ENCODE results near the gene RUNX2.
"Not testable (repeated sequence)": the region's sequence is repeated elsewhere in the genome, so short reads cannot be mapped to it uniquely, and the experiment has no call there.

Gene RUNX2

GRCh38 chr6:45543298-45544235, 215.4 kb downstream of the RUNX2 start:
- Histone ChIP-seq H3K36me3 (ENCODE audit: insufficient read depth, low read length) (no peaks in the 10 kb centered on the region), H3K4me1 (ENCODE audit: insufficient read depth, low read length) (peaks cover 4% of the 10 kb centered on the region), H3K9ac (ENCODE audit: low read depth, low read length) (no peak overlapping the region)

GRCh38 chr6:45545416-45545815, 217.3 kb downstream of the RUNX2 start:
- Histone ChIP-seq H3K9ac (ENCODE audit: low read depth, low read length) (no peak overlapping the region), H3K36me3 (ENCODE audit: insufficient read depth, low read length) (no peaks in the 10 kb centered on the region), H3K4me1 (ENCODE audit: insufficient read depth, low read length) (no peaks in the 10 kb centered on the region), H3K9me3 (ENCODE audit: control insufficient read depth, insufficient read depth, low read length) (no peaks in the 10 kb centered on the region)

More at GRCh38 chr6:45543298-45544235, 215.4 kb downstream of the RUNX2 start:
- H3K9me3 ChIP-seq (ENCODE audit: control insufficient read depth, insufficient read depth, low read length): no peaks in the 10 kb centered on the region

DNA sequence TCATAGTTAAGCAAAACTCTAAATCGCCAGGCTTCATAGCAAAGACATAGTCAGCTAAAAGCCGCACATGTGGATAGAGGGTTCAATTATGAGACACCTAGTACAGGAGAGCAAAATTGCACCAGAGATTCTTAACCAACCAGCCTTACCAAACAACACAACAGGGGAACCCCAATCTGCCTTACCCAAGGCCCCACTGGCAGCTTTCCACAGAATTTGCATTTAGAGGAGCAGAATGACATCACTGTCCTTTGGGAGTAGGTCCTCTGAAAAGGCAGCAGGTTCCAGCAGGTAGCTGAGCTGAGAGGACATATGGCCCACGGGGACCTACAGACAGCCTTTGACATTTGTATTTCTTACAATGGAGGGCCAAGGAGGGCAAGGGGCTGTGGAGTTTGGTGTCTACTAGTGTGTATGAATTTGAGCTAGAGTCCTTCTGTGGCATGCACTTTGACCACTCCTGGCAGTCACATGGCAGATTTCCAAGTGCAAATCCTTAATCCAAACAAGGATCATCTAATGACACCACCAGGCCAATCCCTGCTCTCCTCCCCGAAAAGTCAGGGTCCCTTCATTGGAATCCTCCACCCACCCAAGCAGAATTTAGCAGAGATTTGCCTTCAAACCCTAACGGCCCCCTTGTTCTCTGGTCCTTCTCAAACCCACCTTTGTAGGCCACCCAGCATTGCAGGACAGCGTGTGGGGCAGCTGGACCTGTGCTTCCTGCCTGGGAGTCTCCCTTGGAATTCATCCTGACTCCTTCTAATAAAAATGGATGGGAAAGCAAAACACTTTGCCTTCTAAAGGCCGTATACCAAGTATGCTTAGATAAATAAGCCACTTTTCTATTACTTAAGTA, 220.8 kb downstream of the RUNX2 start:
- Histone ChIP-seq H3K9me3 (ENCODE audit: control insufficient read depth, insufficient read depth, low read length) (no peaks in the 10 kb centered on the region), H3K9ac (ENCODE audit: low read depth, low read length) (no peak overlapping the region), H3K36me3 (ENCODE audit: insufficient read depth, low read length) (no peaks in the 10 kb centered on the region), H3K4me1 (ENCODE audit: insufficient read depth, low read length) (no peaks in the 10 kb centered on the region)

DNA sequence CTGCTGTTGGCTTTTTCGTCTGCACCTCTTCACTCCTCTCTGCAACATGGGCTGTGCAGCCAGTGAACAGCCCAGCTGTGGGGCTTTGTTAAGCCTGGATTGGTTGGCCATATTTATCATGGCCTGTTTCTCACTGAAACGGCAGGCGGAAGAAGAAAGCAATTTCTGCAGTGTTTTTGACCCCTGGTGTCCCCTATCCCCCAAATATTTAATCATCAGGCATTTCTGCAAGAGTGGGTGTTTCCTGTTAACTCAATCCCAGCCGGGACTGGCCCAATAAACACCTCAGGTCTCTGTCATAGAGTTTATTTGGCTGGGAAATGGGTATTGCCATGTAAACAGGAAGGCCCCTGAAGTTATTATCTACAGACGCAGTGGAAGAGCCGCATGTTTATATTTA, 224.4 kb downstream of the RUNX2 start:
- no peaks in the 10 kb centered on the region for H3K36me3 ChIP-seq (ENCODE audit: insufficient read depth, low read length)
- H3K4me1 ChIP-seq (ENCODE audit: insufficient read depth, low read length): no peaks in the 10 kb centered on the region
- H3K9me3 ChIP-seq (ENCODE audit: control insufficient read depth, insufficient read depth, low read length): no peaks in the 10 kb centered on the region
- H3K9ac ChIP-seq (ENCODE audit: low read depth, low read length): no peak overlapping the region

DNA sequence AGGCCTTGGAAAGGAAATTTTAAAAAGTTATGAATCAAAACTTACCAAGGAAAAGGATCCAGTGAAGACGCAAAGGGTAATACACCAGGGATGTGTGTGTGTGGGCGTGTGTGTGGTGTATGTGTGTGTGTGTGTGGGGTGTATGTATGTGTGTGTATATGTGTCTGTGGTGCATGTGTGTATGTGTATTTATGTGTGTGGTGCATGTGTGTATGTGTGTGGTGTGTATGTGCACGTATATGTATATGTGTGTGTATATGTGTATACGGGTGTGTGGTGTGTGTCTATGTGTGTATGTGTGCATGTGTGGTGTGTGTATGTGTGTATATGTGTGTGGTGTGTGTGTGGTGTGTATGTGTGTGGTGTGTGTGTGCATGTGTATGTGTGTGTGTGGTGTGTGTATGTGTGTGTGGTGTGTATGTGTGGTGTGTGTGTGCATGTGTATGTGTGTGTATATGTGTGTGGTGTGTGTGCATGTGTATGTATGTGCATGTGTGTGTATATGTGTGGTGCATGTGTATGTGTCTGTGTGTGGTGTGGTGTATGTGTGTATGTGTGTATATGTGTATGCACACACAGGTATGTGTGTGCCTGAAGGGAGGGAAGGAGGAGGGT, 225.7 kb downstream of the RUNX2 start:
- Histone ChIP-seq H3K36me3 (ENCODE audit: insufficient read depth, low read length) (no peaks in the 10 kb centered on the region), H3K4me1 (ENCODE audit: insufficient read depth, low read length) (no peaks in the 10 kb centered on the region), H3K9me3 (ENCODE audit: control insufficient read depth, insufficient read depth, low read length) (no peaks in the 10 kb centered on the region), H3K9ac (ENCODE audit: low read depth, low read length) (no peak overlapping the region)

DNA sequence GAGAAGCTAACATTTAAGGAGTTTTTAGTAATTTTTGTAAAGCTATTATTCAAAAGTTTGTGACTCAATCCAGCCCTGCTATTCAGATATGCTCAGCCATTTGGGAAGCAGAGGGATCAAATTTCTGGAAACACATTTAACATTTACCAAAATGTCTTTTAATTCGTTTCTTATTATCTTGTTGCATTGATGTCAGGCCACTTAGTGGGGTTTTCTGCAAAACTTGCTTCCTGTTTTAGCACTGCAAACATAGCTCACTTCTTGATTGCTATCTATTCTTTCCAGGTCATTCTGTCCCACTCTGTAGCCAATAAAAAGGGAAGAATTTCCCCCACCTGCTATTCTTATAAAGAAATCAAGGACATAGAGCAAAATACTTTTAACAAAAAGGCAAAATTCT, 226.5 kb downstream of the RUNX2 start:
- no peak overlapping the region for H3K9ac ChIP-seq (ENCODE audit: low read depth, low read length)
- H3K36me3 ChIP-seq (ENCODE audit: insufficient read depth, low read length): no peaks in the 10 kb centered on the region
- H3K9me3 ChIP-seq (ENCODE audit: control insufficient read depth, insufficient read depth, low read length): no peaks in the 10 kb centered on the region
- H3K4me1 ChIP-seq (ENCODE audit: insufficient read depth, low read length): no peaks in the 10 kb centered on the region

- Histone ChIP-seq H3K9me3 (ENCODE audit: control insufficient read depth, insufficient read depth, low read length) (no peaks in the 10 kb centered on the region), H3K9ac (ENCODE audit: low read depth, low read length) (no peak overlapping the region), H3K4me1 (ENCODE audit: insufficient read depth, low read length) (no peaks in the 10 kb centered on the region), H3K36me3 (ENCODE audit: insufficient read depth, low read length) (no peaks in the 10 kb centered on the region)
Observed at GRCh38 chr6:45555981-45556771, 228.0 kb downstream of the RUNX2 start.

- H3K36me3 ChIP-seq (ENCODE audit: insufficient read depth, low read length): no peaks in the 10 kb centered on the region
- no peaks in the 10 kb centered on the region for H3K9me3 ChIP-seq (ENCODE audit: control insufficient read depth, insufficient read depth, low read length)
- no peak overlapping the region for H3K9ac ChIP-seq (ENCODE audit: low read depth, low read length)
- H3K4me1 ChIP-seq (ENCODE audit: insufficient read depth, low read length): no peaks in the 10 kb centered on the region
Observed at GRCh38 chr6:45556828-45557227, 228.7 kb downstream of the RUNX2 start.

DNA sequence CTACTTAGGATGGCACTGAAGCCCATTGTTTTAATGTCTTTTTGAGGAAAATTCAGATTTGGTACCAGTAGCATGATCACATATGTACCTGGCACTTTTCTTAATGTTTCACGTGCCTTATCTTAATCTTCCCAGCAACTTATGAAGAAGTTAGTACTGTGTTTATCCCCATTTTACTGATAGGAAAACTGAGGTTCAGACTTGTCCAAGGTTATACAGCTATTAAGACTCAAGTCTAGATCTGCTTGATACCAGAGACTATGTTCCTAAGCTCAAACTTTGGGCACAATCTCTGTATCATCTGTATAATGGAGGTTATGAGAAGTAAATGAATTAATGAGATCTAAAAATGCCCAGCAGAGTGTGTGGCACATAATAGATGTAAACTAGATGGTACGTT, 229.3 kb downstream of the RUNX2 start:
- no peaks in the 10 kb centered on the region for H3K36me3 ChIP-seq (ENCODE audit: insufficient read depth, low read length)
- H3K9me3 ChIP-seq (ENCODE audit: control insufficient read depth, insufficient read depth, low read length): no peaks in the 10 kb centered on the region
- H3K4me1 ChIP-seq (ENCODE audit: insufficient read depth, low read length): no peaks in the 10 kb centered on the region
- no peak overlapping the region for H3K9ac ChIP-seq (ENCODE audit: low read depth, low read length)

DNA sequence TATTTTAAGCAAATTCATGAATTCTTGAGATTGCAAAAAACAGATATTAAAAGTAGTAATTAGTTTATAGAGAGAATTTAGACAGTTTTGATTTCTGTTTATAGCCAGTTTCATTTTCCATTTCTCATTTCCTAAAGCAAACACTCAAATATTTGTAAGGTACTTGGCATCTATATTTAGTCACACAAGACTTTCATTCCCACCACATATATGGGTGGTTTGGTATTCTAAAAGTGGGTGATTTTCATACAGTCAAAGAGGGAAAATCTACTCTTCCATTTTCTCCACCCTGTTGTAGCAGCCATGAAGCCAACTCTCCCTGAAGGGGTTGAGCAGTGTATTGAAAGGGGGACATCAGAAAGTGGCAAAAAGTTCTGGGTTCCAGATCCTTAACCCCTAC, 230.7 kb downstream of the RUNX2 start:
- no peaks in the 10 kb centered on the region for H3K36me3 ChIP-seq (ENCODE audit: insufficient read depth, low read length)
- H3K4me1 ChIP-seq (ENCODE audit: insufficient read depth, low read length): no peaks in the 10 kb centered on the region
- H3K9ac ChIP-seq (ENCODE audit: low read depth, low read length): no peak overlapping the region
- H3K9me3 ChIP-seq (ENCODE audit: control insufficient read depth, insufficient read depth, low read length): no peaks in the 10 kb centered on the region

DNA sequence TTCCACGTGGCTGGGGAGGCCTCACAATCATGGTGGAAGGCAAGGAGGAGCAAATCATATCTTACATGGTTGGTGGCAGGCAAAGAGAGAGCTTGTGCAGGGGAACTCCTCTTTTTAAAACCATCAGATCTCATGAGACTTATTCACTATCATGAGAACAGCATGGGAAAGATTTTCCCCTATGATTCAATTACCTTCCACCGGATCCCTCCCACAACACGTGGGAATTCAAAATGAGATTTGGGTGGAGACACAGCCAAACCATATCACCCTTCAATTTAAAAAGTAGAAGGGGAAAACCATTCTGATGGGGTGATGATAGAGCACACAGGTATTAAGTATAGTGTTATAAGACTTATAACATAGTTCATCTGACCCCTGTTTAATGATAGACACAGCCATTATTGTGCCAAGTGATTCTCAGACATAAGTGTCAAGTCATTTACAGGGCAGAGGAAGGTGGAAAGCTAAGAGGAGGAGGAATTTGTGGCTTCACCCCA, 232.2 kb downstream of the RUNX2 start:
- not testable (repeated sequence) for H3K9ac ChIP-seq (ENCODE audit: low read depth, low read length); H3K4me1 ChIP-seq (ENCODE audit: insufficient read depth, low read length); H3K9me3 ChIP-seq (ENCODE audit: control insufficient read depth, insufficient read depth, low read length); H3K36me3 ChIP-seq (ENCODE audit: insufficient read depth, low read length)

DNA sequence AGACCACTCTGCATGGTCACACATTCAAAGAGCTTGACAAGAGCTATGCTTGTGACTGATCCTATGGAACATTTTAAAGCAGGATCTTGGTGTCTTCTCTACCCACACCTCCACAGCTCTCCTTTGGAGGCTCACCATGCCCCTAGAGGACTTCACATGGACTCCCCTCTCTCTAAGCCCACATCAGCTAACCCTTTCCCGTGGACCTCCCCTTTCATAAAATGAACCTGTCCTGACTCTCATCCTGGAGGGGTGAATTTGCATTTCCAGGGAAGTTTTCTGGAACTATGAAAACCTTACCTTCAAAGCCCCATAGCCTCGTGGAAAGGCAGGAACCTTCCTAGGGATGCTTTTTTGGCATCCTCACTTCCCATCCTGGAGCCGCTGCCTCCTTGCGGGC, 234.0 kb downstream of the RUNX2 start:
- Histone ChIP-seq H3K36me3 (ENCODE audit: insufficient read depth, low read length) (no peaks in the 10 kb centered on the region), H3K9ac (ENCODE audit: low read depth, low read length) (no peak overlapping the region), H3K4me1 (ENCODE audit: insufficient read depth, low read length) (no peaks in the 10 kb centered on the region; the same call in none of the 2 replicates), H3K9me3 (ENCODE audit: control insufficient read depth, insufficient read depth, low read length) (no peaks in the 10 kb centered on the region)

GRCh38 chr6:45563041-45563440, 234.9 kb downstream of the RUNX2 start:
- no peak overlapping the region for H3K9ac ChIP-seq (ENCODE audit: low read depth, low read length)
- H3K9me3 ChIP-seq (ENCODE audit: control insufficient read depth, insufficient read depth, low read length): no peaks in the 10 kb centered on the region

GRCh38 chr6:45563844-45564243, 235.7 kb downstream of the RUNX2 start:
- Histone ChIP-seq H3K36me3 (ENCODE audit: insufficient read depth, low read length) (no peaks in the 10 kb centered on the region), H3K4me1 (ENCODE audit: insufficient read depth, low read length) (no peaks in the 10 kb centered on the region; the same call in none of the 2 replicates), H3K9ac (ENCODE audit: low read depth, low read length) (no peak overlapping the region), H3K9me3 (ENCODE audit: control insufficient read depth, insufficient read depth, low read length) (no peaks in the 10 kb centered on the region)

More at GRCh38 chr6:45563041-45563440, 234.9 kb downstream of the RUNX2 start:
- Histone ChIP-seq H3K4me1 (ENCODE audit: insufficient read depth, low read length) (no peaks in the 10 kb centered on the region; the same call in none of the 2 replicates), H3K36me3 (ENCODE audit: insufficient read depth, low read length) (no peaks in the 10 kb centered on the region)

All from ES-I3 (cell line).